ENCODE results near the gene PHACTR1. TPM values are rescaled to one million over a fixed set of nuclear protein-coding genes. Genes with fewer than 3 reads are reported as not detected.

PHACTR1 gene
- total and polyA plus RNA-seq, 2 experiments from 2014 or later = 0.65 to 3.2 TPM

- 94 to 98% methylated on average over 5 of the region's 5 CpGs for WGBS, 2 experiments (ENCODE audit: low coverage in 1 of 2, low lambda C conversion rate in 2 of 2, missing lambda C conversion rate in 2 of 2)
- in situ Hi-C loops (cut with MboI) = no loop called here
- Histone ChIP-seq H3K4me2 (ENCODE audit: unreplicated experiment) (no peak overlapping the region), H3K4me3 (no peak overlapping the region), H3K36me3 (ENCODE audit: low read depth) (no peaks in the 10 kb centered on the region), H3F3A (ENCODE audit: insufficient read depth) (no peaks in the 10 kb centered on the region), H3K9me3 (ENCODE audit: low read depth) (no peaks in the 10 kb centered on the region), H3K9me2 (ENCODE audit: insufficient read depth) (no peaks in the 10 kb centered on the region), H3K27ac (no peak overlapping the region), H2AFZ (no peak overlapping the region), H3K79me2 (ENCODE audit: insufficient read depth) (no peaks in the 10 kb centered on the region), H4K20me1 (ENCODE audit: insufficient read depth) (no peaks in the 10 kb centered on the region), H3K4me1 (ENCODE audit: insufficient read depth) (no peaks in the 10 kb centered on the region), H3K9ac (no peak overlapping the region), H3K27me3 (replicated peaks; ENCODE audit: insufficient read depth) (no peaks in the 10 kb centered on the region)
- DNase-seq = no peak
- TF ChIP-seq EZH2phosphoT487 (IDR thresholded peaks at IDR 0.05; ENCODE audit: insufficient read depth, low read depth) = no peak
- TF ChIP-seq EZH2 (IDR thresholded peaks at IDR 0.05; ENCODE audit: insufficient read depth, poor library complexity, severe bottlenecking) = no peak
Measured at GRCh38 chr6:12782136-12782535, 65.6 kb downstream of the PHACTR1 start.

DNA sequence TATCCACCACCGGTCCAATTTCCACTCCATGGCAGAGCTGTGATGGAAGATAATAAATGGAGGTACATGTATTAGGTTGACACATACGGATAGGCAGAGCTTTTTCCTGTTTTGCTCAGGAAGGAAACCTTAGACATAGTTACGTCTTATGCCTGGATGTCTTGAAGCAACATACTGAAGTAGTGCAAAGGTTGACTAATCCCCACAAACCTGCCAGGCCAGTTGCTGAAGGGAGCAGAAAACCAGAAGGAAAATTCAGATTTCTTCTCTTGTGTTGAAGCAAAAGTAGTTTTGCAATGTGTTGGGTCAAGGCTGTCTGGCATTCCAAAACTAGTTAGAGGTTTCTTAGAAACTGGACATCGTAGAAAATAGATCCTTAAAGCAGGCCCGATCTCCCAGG is 68.7 kb downstream of the PHACTR1 start:
- WGBS, 2 experiments (ENCODE audit: low coverage in 1 of 2, low lambda C conversion rate in 2 of 2, missing lambda C conversion rate in 2 of 2) = 96 to 97% methylated on average over 5 of the region's 5 CpGs
- H3K9me2 ChIP-seq (ENCODE audit: insufficient read depth) = no peaks in the 10 kb centered on the region
- no peak overlapping the region for H3K4me2 ChIP-seq (ENCODE audit: unreplicated experiment)
- H3K79me2 ChIP-seq (ENCODE audit: insufficient read depth) = no peaks in the 10 kb centered on the region
- no peaks in the 10 kb centered on the region for H3K4me1 ChIP-seq (ENCODE audit: insufficient read depth)
- no peaks in the 10 kb centered on the region for H3K27me3 ChIP-seq (replicated peaks; ENCODE audit: insufficient read depth)
- no peaks in the 10 kb centered on the region for H3F3A ChIP-seq (ENCODE audit: insufficient read depth)
- no peaks in the 10 kb centered on the region for H4K20me1 ChIP-seq (ENCODE audit: insufficient read depth)
- no peak for TF ChIP-seq EZH2 (IDR thresholded peaks at IDR 0.05; ENCODE audit: insufficient read depth, poor library complexity, severe bottlenecking)
- no peak for TF ChIP-seq EZH2phosphoT487 (IDR thresholded peaks at IDR 0.05; ENCODE audit: insufficient read depth, low read depth)
- no peak overlapping the region for H2AFZ ChIP-seq
- H3K4me3 ChIP-seq = no peak overlapping the region
- no peaks in the 10 kb centered on the region for H3K36me3 ChIP-seq (ENCODE audit: low read depth)
- no peak overlapping the region for H3K27ac ChIP-seq
- H3K9me3 ChIP-seq (ENCODE audit: low read depth) = no peaks in the 10 kb centered on the region
- in situ Hi-C loops (cut with MboI) = no loop called here
- no peak for DNase-seq
- H3K9ac ChIP-seq = no peak overlapping the region

DNA sequence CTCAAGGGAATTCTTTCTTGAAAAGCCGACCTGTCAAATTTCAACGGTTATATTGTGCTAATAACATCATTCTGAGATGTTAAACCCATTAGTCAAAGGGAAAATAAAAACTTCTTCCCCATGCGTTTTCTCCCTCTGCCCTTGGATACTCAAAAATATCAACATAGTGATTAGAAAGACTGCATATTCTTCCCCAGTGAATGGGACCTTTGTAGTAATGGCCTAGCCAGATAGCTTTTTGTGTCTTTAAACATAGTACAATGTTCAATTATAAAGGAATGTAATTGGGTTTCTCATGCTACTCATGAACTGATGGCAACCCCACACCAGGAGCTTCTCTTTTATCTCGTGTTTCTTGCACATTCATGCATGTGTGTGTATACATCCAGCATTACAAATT is 69.4 kb downstream of the PHACTR1 start:
- Histone ChIP-seq H3K79me2 (ENCODE audit: insufficient read depth) (no peaks in the 10 kb centered on the region), H2AFZ (no peak overlapping the region), H3K9ac (no peak overlapping the region), H3K36me3 (ENCODE audit: low read depth) (no peaks in the 10 kb centered on the region), H3K4me1 (ENCODE audit: insufficient read depth) (no peaks in the 10 kb centered on the region; the same call in 1 of the 2 replicates), H3K27ac (no peak overlapping the region), H3K27me3 (replicated peaks; ENCODE audit: insufficient read depth) (no peaks in the 10 kb centered on the region), H4K20me1 (ENCODE audit: insufficient read depth) (no peaks in the 10 kb centered on the region), H3K9me2 (ENCODE audit: insufficient read depth) (no peaks in the 10 kb centered on the region), H3K4me3 (no peak overlapping the region), H3K9me3 (ENCODE audit: low read depth) (no peaks in the 10 kb centered on the region), H3K4me2 (ENCODE audit: unreplicated experiment) (no peak overlapping the region), H3F3A (ENCODE audit: insufficient read depth) (no peaks in the 10 kb centered on the region)
- in situ Hi-C loops (cut with MboI) = no loop called here
- TF ChIP-seq EZH2phosphoT487 (IDR thresholded peaks at IDR 0.05; ENCODE audit: insufficient read depth, low read depth) = no peak
- no peak for TF ChIP-seq EZH2 (IDR thresholded peaks at IDR 0.05; ENCODE audit: insufficient read depth, poor library complexity, severe bottlenecking)
- WGBS, 2 experiments (ENCODE audit: low coverage in 1 of 2, low lambda C conversion rate in 2 of 2, missing lambda C conversion rate in 2 of 2) = 72 to 75% methylated on average over 4 of the region's 4 CpGs
- DNase-seq = no peak

GRCh38 chr6:12791371-12791770 is 74.8 kb downstream of the PHACTR1 start:
- peak; percentile 75 for DNase-seq
- in situ Hi-C loops (cut with MboI) = no loop called here
- H3K4me1 ChIP-seq (ENCODE audit: insufficient read depth) = peaks cover 9% of the 10 kb centered on the region
- H3K9me2 ChIP-seq (ENCODE audit: insufficient read depth) = no peaks in the 10 kb centered on the region
- TF ChIP-seq EZH2phosphoT487 (IDR thresholded peaks at IDR 0.05; ENCODE audit: insufficient read depth, low read depth) (no peak), EZH2 (IDR thresholded peaks at IDR 0.05; ENCODE audit: insufficient read depth, poor library complexity, severe bottlenecking) (no peak)
- H3K36me3 ChIP-seq (ENCODE audit: low read depth) = no peaks in the 10 kb centered on the region
- H3K27me3 ChIP-seq (replicated peaks; ENCODE audit: insufficient read depth) = no peaks in the 10 kb centered on the region
- H2AFZ ChIP-seq = no peak overlapping the region
- WGBS, 2 experiments (ENCODE audit: low coverage in 1 of 2, low lambda C conversion rate in 2 of 2, missing lambda C conversion rate in 2 of 2) = 46 to 49% methylated on average over 6 of the region's 6 CpGs
- peaks cover 7% of the 10 kb centered on the region; the same call in 1 of the 2 replicates for H3F3A ChIP-seq (ENCODE audit: insufficient read depth)
- no peaks in the 10 kb centered on the region for H4K20me1 ChIP-seq (ENCODE audit: insufficient read depth)
- no peak overlapping the region for H3K9ac ChIP-seq
- no peak overlapping the region for H3K27ac ChIP-seq
- H3K4me2 ChIP-seq (ENCODE audit: unreplicated experiment) = no peak overlapping the region
- no peak overlapping the region for H3K4me3 ChIP-seq
- H3K9me3 ChIP-seq (ENCODE audit: low read depth) = no peaks in the 10 kb centered on the region
- H3K79me2 ChIP-seq (ENCODE audit: insufficient read depth) = no peaks in the 10 kb centered on the region

DNA sequence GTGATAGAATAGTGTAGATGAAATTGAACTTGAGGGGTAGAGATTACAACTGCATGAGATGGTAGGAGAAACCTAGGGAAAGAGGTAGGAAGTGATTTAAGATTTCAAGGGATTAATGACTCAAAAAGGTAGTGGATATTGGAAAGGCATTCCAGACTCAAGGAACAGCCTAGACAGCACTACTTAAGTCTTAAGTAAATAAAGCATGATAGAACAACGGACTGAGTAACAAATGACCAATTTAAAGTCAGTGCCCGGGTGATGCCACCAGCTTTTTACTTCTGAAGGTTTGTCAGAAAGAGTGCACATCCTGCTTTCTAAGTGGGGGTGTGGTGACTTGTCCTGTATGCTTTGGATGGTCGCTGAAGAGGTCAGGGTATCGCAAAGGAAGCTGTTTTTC is 81.8 kb downstream of the PHACTR1 start:
- no peak overlapping the region for H3K4me2 ChIP-seq (ENCODE audit: unreplicated experiment)
- in situ Hi-C loops (cut with MboI) = no loop called here
- no peaks in the 10 kb centered on the region for H3K9me2 ChIP-seq (ENCODE audit: insufficient read depth)
- no peaks in the 10 kb centered on the region for H3K9me3 ChIP-seq (ENCODE audit: low read depth)
- H3K27ac ChIP-seq = no peak overlapping the region
- DNase-seq = no peak
- H3K4me3 ChIP-seq = no peak overlapping the region
- H2AFZ ChIP-seq = no peak overlapping the region
- H3K36me3 ChIP-seq (ENCODE audit: low read depth) = no peaks in the 10 kb centered on the region
- TF ChIP-seq EZH2 (IDR thresholded peaks at IDR 0.05; ENCODE audit: insufficient read depth, poor library complexity, severe bottlenecking) (no peak), EZH2phosphoT487 (IDR thresholded peaks at IDR 0.05; ENCODE audit: insufficient read depth, low read depth) (no peak)
- H3F3A ChIP-seq (ENCODE audit: insufficient read depth) = no peaks in the 10 kb centered on the region
- H3K79me2 ChIP-seq (ENCODE audit: insufficient read depth) = no peaks in the 10 kb centered on the region
- H4K20me1 ChIP-seq (ENCODE audit: insufficient read depth) = no peaks in the 10 kb centered on the region
- WGBS, 2 experiments (ENCODE audit: low coverage in 1 of 2, low lambda C conversion rate in 2 of 2, missing lambda C conversion rate in 2 of 2) = 68 to 75% methylated on average over 4 of the region's 4 CpGs
- H3K27me3 ChIP-seq (replicated peaks; ENCODE audit: insufficient read depth) = no peaks in the 10 kb centered on the region
- H3K9ac ChIP-seq = no peak overlapping the region
- peaks cover 14% of the 10 kb centered on the region; the same call in 1 of the 2 replicates for H3K4me1 ChIP-seq (ENCODE audit: insufficient read depth)

All from GM23248 (cell line).